SK-N-SH treated with all-trans-retinoic acid at 6 μM for 48 hours (cell line): ENCODE results near the gene REN.

ENCODE experiments used
- ARNTL ChIP-seq: fragments of 450-650 bp; formaldehyde crosslinking; IDR thresholded peaks from 2 replicates; pipeline ENCODE4 v1.5.0; 2020; ENCODE audit warnings: low read depth, mild to moderate bottlenecking, moderate library complexity, borderline replicate concordance
- GLIS3 ChIP-seq: fragments of 250-450 bp; sonication (Bioruptor Pico); IDR thresholded peaks from 2 replicates; pipeline ENCODE4 v1.5.0; 2020; ENCODE audit warnings: mild to moderate bottlenecking, moderate library complexity
- OSR1 ChIP-seq: fragments of 250-450 bp; sonication (Bioruptor Pico); IDR thresholded peaks from 2 replicates; pipeline ENCODE4 v1.8.0; 2022; ENCODE audit warnings: moderate library complexity, mild to moderate bottlenecking, inconsistent platforms
- RARB ChIP-seq: fragments of 250-450 bp; sonication (Bioruptor Pico); IDR thresholded peaks from 2 replicates; pipeline ENCODE4 v1.8.0; 2021; ENCODE audit warnings: mild to moderate bottlenecking, moderate library complexity
- SNAI2 ChIP-seq: fragments of 250-450 bp; sonication (Bioruptor Pico); IDR thresholded peaks from 2 replicates; pipeline ENCODE4 v1.5.0; 2020; ENCODE audit warnings: mild to moderate bottlenecking, moderate library complexity
- ZC3H10 ChIP-seq: fragments of 250-450 bp; sonication (Bioruptor Pico); IDR thresholded peaks from 2 replicates; pipeline ENCODE4 v1.5.1; 2021; ENCODE audit warnings: mild to moderate bottlenecking, moderate library complexity
- ZFP3 ChIP-seq: fragments of 250-450 bp; sonication (Bioruptor Pico); IDR thresholded peaks from 2 replicates; pipeline ENCODE4 v1.5.0; 2020; ENCODE audit warnings: mild to moderate bottlenecking, moderate library complexity
- ZFP30 ChIP-seq: fragments of 450-650 bp; formaldehyde crosslinking; IDR thresholded peaks from 2 replicates; pipeline ENCODE4 v1.5.0; 2022; ENCODE audit warnings: mild to moderate bottlenecking, moderate library complexity
- ZNF70 ChIP-seq: fragments of 450-650 bp; formaldehyde crosslinking; IDR thresholded peaks from 2 replicates; pipeline ENCODE4 v1.5.0; 2020; ENCODE audit warnings: mild to moderate bottlenecking, moderate library complexity
- ZNF8 ChIP-seq: fragments of 450-650 bp; formaldehyde crosslinking; IDR thresholded peaks from 2 replicates; pipeline ENCODE4 v1.5.0; 2020; ENCODE audit warnings: mild to moderate bottlenecking, moderate library complexity
- TF ChIP-seq, protein P1 (sequence below): fragments of 250-450 bp; sonication (Bioruptor Pico); IDR thresholded peaks from 2 replicates; pipeline ENCODE4 v1.8.0; 2020; ENCODE audit warnings: mild to moderate bottlenecking, moderate library complexity, borderline replicate concordance
- TF ChIP-seq, protein P2 (sequence below): fragments of 250-450 bp; sonication (Bioruptor Pico); IDR thresholded peaks from 2 replicates; pipeline ENCODE4 v1.5.1; 2020; ENCODE audit warnings: low read depth, mild to moderate bottlenecking, moderate library complexity

DNA sequence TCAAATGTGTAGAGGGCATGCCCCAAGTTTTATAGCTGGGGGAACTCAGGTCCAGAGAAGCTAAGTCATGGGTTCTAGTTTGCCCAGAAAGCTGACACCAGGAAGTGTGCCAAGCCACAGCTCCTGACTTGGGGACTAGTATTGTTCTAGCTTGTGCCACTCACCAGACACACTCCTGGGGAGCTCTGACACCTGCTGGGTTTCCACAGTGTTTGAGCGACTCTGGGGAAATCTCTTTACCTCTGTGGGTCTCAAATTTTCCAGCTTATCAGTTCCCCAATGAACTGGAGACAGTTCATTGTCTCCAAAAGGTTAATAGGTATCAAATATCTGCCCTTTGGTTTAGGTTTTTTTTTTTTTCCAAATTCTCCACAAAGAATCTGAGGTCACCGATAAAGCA, 25.9 kb upstream of the REN start:
- TF ChIP-seq SNAI2 (CRISPR knock-in tag) (no peak), ZFP3 (CRISPR knock-in tag) (no peak), ARNTL (CRISPR knock-in tag) (no peak), ZFP30 (no peak), RARB (CRISPR knock-in tag) (no peak), ZNF70 (CRISPR knock-in tag) (no peak), OSR1 (CRISPR knock-in tag) (no peak), GLIS3 (CRISPR knock-in tag) (no peak), ZNF8 (CRISPR knock-in tag) (no peak), ZC3H10 (no peak)
- TF ChIP-seq, protein P1, sequence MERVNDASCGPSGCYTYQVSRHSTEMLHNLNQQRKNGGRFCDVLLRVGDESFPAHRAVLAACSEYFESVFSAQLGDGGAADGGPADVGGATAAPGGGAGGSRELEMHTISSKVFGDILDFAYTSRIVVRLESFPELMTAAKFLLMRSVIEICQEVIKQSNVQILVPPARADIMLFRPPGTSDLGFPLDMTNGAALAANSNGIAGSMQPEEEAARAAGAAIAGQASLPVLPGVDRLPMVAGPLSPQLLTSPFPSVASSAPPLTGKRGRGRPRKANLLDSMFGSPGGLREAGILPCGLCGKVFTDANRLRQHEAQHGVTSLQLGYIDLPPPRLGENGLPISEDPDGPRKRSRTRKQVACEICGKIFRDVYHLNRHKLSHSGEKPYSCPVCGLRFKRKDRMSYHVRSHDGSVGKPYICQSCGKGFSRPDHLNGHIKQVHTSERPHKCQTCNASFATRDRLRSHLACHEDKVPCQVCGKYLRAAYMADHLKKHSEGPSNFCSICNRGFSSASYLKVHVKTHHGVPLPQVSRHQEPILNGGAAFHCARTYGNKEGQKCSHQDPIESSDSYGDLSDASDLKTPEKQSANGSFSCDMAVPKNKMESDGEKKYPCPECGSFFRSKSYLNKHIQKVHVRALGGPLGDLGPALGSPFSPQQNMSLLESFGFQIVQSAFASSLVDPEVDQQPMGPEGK (CRISPR knock-in tag), result no peak
- TF ChIP-seq, protein P2, sequence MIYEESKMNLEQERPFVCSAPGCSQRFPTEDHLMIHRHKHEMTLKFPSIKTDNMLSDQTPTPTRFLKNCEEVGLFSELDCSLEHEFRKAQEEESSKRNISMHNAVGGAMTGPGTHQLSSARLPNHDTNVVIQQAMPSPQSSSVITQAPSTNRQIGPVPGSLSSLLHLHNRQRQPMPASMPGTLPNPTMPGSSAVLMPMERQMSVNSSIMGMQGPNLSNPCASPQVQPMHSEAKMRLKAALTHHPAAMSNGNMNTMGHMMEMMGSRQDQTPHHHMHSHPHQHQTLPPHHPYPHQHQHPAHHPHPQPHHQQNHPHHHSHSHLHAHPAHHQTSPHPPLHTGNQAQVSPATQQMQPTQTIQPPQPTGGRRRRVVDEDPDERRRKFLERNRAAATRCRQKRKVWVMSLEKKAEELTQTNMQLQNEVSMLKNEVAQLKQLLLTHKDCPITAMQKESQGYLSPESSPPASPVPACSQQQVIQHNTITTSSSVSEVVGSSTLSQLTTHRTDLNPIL (CRISPR knock-in tag), result no peak
